GM19239 (cell line): ENCODE results near the gene MTUS2.

ENCODE experiments used
- DNase-seq: peaks from one replicate; pipeline ENCODE4 v3.0.0; 2011; ENCODE audit warnings: low spot score; ENCODE audit not compliant: insufficient read length
- FAIRE-seq: peaks from 2 replicates; lab custom pipeline; 2011; peaks lifted over from hg19 to GRCh38; lab: Jason Lieb, UNC

MTUS2 gene

DNA sequence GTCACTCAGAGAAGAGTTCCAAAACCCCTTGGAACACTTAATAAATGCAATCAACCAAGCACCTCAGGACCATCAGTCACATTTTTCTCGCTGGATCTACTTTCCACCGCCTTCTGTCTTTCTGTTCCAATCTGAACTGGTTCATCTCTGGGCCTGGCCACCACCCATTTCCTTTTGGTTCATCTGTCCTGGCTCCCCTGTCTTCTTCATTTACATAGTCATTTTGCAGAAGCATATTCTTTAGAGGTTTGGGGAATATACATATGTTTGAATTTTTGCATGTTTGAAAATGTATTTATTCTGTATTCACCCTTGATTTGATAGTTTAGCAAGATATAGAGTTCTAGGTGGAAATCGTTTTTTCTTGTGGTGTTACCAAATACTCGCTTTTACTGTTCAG is 188.2 kb downstream of the MTUS2 start:
- FAIRE-seq (no peak), DNase-seq (no peak)

GRCh38 chr13:29020314-29020713 is 200.2 kb downstream of the MTUS2 start:
- DNase-seq = no peak
- FAIRE-seq = no peak

DNA sequence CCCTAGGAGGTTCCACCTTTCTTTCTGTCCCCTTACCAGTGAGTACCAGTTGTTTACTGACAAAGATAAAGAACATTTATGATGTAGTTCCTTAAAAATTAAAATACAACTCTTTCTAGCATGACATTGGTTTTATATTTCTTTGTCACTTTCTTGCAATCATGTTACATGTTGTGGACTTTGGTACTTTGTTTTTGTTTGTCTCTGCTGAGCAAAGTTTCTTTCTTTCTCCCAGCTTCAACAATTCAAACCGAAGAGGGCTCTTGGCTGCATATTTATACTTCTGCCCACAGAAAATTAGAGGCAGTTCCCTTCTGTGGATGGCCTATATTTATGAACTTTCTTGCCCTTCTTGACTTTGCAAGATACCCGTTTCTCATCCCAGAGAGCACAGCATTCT is 201.2 kb downstream of the MTUS2 start:
- DNase-seq = no peak
- no peak for FAIRE-seq

GRCh38 chr13:29021717-29022116 is 201.6 kb downstream of the MTUS2 start:
- DNase-seq = no peak
- FAIRE-seq = no peak

- no peak for DNase-seq
- no peak for FAIRE-seq
These were observed 202.3 kb downstream of the MTUS2 start for GRCh38 chr13:29022410-29022809.

- FAIRE-seq (no peak), DNase-seq (no peak)
These were observed 202.8 kb downstream of the MTUS2 start for GRCh38 chr13:29022968-29023367.

DNA sequence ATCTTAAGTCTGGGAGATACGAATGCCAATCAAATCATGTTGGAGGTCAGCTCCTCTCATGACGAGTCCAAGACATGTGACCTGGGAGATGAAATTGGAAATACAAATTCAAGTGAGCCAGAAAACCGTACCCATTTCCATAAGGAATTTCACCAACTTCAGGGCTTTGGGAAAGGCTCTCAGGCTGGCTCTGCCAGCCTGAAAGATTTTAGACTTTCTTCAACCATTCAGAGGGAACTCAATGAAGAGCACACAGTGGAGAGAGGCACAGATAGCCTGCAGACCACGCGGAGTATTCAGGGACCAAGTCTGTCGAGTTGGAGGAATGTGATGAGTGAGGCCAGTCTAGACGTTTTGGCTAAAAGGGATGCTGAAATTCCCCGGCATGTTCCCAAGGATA is 204.6 kb downstream of the MTUS2 start:
- DNase-seq (no peak), FAIRE-seq (no peak)

- FAIRE-seq (no peak), DNase-seq (no peak)
These were observed 208.7 kb downstream of the MTUS2 start for GRCh38 chr13:29028868-29029267.

DNA sequence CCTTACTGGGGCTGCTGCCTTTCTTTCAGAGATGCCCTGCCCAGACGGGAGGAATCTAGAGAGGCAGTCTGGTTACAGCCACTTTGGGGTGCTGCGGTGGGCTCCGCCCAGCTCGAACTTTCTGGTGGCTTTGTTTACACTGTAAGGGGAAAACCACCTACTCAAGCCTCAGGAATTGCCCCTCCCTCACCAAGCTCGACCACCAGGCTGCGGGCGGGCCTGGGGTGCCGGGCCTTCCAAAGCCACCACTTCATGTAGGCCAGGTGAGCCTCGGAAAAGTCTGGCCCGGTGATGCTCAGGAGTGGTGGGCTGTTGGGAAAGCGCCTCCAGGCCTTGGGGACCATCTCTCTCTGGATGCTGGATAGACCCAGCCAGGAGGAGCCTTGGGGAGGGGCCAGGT is 218.6 kb downstream of the MTUS2 start:
- DNase-seq = no peak
- no peak for FAIRE-seq

GRCh38 chr13:29039212-29039611 is 219.1 kb downstream of the MTUS2 start:
- FAIRE-seq = no peak
- DNase-seq = no peak

DNA sequence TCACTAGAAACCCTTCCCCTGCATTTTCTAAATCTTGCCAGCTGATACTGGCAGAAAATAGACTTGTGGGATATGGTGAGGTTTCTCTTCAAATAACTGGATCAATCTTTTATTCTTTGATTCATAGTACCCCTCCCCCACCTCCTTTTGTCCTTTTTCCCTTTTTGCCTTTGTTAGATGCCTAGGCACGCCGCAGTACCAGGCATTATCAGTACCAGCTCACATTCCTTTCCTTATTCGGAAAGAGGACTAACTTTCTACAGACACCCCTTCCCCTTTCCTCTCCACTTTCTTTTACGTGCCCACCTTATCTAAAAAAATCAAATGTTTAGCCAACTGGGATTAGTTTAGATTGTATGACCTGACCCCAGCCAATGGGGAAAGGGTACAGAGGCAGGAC is 226.4 kb downstream of the MTUS2 start:
- DNase-seq (no peak), FAIRE-seq (no peak)

- DNase-seq = no peak
- no peak for FAIRE-seq
These were observed 229.4 kb downstream of the MTUS2 start for GRCh38 chr13:29049524-29049923.

DNA sequence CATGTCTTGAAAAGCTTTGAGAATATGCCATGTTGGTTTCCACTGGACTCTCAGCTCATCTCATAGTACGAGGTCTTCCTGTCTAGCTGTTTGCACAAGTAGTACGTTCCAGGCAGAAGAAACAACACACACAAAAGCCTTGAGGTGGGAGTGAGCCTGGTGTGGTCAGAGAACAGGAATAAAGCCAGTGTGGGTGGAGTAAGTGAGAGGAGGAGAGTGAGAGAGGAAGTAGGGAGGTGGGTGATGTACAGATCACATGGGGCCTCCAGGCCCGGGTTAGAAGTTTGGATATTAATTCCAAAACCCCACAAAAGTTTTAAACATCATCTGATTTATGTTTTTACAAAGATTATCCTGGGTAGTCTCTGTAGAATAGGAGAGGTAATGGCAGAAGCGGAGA is 230.6 kb downstream of the MTUS2 start:
- FAIRE-seq (no peak), DNase-seq (no peak)

DNA sequence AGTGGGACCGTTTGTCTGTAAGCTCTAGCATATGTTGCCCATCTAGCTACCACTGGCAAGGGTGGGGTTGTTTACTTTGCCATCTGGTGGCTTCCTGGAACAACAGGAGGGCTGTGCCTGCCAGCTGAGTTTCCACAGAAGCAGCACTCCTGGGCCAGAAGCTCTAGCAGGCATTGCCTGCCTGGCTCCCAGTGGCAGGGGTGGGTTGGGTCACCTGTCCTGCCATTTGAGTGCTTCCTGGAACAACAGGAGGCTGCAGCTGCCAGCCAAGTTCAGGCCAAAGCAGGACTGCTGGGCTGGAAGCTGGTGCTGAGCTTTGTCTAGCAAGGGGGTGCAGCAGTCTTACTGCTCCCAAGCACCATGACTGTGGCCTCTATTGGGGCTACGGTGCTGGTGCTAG is 239.7 kb downstream of the MTUS2 start:
- FAIRE-seq (no peak), DNase-seq (no peak)

GRCh38 chr13:29065142-29065541 is 245.0 kb downstream of the MTUS2 start:
- FAIRE-seq = no peak

DNA sequence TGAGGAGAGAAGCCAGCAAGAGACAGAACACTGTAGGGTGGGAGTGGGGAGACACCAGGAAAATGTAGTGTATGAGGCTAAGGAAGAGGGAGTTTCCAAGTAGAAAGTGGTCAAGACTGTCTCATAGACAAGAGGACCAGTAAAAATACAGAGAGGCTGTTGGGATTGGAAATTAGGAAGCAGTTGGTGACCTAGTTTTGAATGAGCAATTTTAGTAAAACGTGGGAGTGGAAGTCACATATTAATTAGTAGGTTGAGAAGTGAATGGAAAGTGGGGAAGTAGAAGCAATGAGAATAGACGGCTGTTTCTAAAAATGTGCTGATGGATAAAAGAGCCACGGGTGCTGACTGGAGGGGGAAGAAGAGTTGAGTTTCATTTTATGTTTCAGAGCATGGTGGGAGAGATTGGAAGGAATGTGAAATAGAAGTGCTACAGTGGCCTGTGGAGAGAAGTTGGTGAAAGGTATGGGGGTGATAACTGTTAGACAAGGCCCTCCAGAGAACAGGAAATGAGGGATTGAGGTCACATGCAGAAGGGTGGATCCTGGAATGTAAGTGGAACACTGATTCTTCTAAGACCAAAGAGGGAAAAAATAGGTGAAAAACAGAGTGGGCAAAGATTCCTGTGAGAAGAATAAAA is 247.3 kb downstream of the MTUS2 start:
- FAIRE-seq (no peak), DNase-seq (no peak)

More at GRCh38 chr13:29065142-29065541, 245.0 kb downstream of the MTUS2 start:
- no peak for DNase-seq

DNA sequence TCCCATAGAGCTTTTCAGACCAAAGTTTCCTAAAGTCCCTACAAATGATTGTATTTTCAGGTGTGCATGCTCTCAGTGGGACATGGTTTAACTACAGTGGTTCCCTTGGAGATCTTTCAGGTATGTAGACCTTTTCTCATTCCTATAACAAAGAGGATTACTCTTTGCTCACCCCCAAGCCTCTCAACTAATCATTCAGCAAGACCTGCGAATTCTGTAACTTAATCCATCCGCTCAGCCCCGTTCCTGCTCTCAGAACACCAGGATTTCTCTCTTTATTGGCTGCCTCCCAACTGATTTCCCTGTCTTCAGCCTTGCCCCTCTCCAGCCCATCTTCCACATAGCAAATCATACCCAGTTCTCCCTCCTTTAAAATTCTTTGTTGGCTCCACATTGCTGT is 253.6 kb downstream of the MTUS2 start:
- no peak for DNase-seq
- FAIRE-seq = no peak

DNA sequence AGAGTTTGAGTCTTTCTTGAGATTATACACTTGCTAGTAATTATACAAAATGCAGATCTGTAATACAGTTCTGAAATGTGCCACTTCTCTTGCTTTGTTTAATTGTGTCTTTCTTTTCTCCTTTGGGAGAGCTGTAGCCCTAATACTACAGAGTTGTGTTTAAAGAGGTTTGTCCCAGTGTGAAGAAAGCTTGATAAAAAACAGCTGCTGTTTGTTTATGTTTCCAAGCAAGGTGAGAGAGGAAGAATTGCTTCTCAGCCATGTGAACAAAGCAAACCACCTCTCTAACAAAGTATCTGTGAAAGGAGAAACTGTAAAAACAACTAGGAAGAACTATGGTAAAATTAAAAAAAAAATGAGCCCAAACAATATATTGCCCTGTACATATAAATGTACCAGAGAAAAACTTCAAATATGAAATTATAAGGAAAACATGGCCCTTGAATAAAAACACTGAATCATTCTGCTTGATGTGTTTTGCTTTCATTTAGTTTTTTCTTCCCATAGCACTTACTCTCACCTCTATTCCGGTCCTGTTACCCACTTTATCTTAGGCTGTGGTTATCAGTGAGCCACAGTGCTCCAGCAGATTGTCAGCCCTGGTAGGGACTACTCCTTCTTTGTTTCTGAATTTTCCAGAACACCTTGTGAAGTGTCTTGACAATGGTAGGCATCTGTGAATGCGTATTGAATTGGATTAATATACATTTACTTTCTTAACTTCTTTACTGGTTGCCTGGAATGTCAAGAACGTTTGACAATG is 257.1 kb downstream of the MTUS2 start:
- FAIRE-seq (no peak), DNase-seq (no peak)

DNA sequence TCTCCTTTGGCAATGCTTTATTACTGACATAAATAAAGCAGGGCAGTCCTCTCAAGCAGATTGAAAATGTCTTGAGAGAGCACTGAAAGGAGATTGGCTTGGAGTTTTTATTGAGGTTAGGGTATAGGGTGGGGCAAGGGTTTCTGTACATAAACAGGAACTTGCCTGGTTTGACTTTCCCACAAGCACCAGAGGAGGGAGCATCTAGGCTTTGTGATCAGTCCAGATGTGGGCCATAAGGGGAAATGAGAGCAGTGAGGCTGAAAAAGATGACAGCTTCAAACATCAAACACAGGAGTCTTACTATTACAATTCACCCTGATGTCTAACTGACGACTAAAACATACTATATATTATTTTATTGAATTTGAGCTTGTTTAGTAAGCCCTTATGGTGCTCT is 260.9 kb downstream of the MTUS2 start:
- FAIRE-seq = no peak
- DNase-seq = no peak

- DNase-seq = no peak
- FAIRE-seq = no peak
These were observed 261.7 kb downstream of the MTUS2 start for GRCh38 chr13:29081697-29082440.

DNA sequence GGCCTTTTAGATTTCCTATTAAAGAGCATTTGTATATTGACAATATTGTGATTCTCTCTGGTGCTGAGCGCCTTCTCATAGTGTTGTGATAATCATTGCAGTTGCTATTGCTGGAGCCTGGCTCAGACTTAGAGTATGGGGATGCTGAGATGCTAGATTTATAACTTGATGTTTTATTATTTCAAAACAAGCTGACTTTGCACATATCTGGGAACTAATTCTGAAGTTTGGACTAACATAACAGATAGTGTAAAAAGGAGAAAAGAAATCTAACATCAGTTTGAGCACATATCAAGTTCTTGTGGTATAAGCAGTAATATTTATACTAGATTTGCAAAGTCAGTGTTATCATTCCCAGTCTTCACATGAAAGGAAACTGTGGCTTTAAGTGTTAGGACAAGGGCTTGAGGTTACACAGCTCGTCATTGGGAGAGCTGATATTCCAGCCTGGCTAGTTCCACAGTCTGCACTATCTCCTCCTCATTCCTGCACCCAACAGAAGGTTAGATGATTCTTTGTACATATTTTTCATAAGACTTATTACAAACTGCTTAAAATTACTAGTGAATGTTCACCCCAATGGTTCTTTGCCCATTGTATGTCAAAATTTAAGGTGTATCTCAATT is 279.8 kb downstream of the MTUS2 start:
- no peak for FAIRE-seq

More for the DNA sequence above, 279.8 kb downstream of the MTUS2 start:
- no peak for DNase-seq
